IMR-90 (cell line): ENCODE results near the gene NT5C. TPM values are rescaled to one million over a fixed set of nuclear protein-coding genes. Genes with fewer than 3 reads are reported as not detected.

Experiments used
- ATAC-seq: fragments of 200-7000 bp; cut with Tn5 transposase; 2 replicates; pipeline ENCODE4 v1.9.1; 2020; ENCODE audit warnings: low read depth, mild to moderate bottlenecking, moderate library complexity
- BruUV-seq: library from RNA; stranded (reverse); fragments of 400-500 nt; replicated peaks from 2 replicates; lab custom pipeline; 2021; lab: Mats Ljungman, UMichigan
- CTCF ChIA-PET: fragments of 300-600 bp; formaldehyde crosslinking; extraction: SDS; loops from one replicate; lab custom pipeline; 2021; ENCODE audit warnings: antibody characterized with exemption; lab: Yijun Ruan, JAX
- POLR2A ChIA-PET: fragments of 300-600 bp; sonication (Branson Sonifier 250); formaldehyde crosslinking; loops from one replicate; lab custom pipeline; 2022; ENCODE audit warnings: antibody characterized with exemption; ENCODE audit not compliant: unreplicated experiment; lab: Charles Lee
- DNase-seq: peaks from one replicate; pipeline ENCODE4 v3.0.0; 2013
- H2AFZ ChIP-seq: replicated peaks from 2 replicates; pipeline ENCODE3; 2013; ENCODE audit warnings: low read length, mild to moderate bottlenecking; ENCODE audit not compliant: poor library complexity
- H2AK5ac ChIP-seq: 2 replicates; pipeline ENCODE4 v1.6.1; 2013; ENCODE audit warnings: low read depth, low read length, inconsistent platforms
- H2AK9ac ChIP-seq: replicated peaks from 2 replicates; pipeline ENCODE3; 2013; ENCODE audit warnings: mild to moderate bottlenecking, low read depth, low read length, moderate library complexity; ENCODE audit not compliant: poor library complexity
- H2BK120ac ChIP-seq: 2 replicates; pipeline ENCODE4 v1.6.1; 2013; ENCODE audit warnings: low read depth, low read length, inconsistent platforms
- H2BK15ac ChIP-seq: 3 replicates; pipeline ENCODE4 v1.6.1; 2013; ENCODE audit warnings: low read depth, low read length, inconsistent platforms
- H2BK20ac ChIP-seq: 2 replicates; pipeline ENCODE4 v1.6.1; 2013; ENCODE audit warnings: low read depth, mild to moderate bottlenecking, inconsistent platforms, low read length, moderate library complexity
- H2BK5ac ChIP-seq: 2 replicates; pipeline ENCODE4 v1.6.1; 2013; ENCODE audit warnings: mild to moderate bottlenecking, low read depth, low read length, inconsistent platforms; ENCODE audit not compliant: poor library complexity, severe bottlenecking
- H3K14ac ChIP-seq: replicated peaks from 2 replicates; pipeline ENCODE4 v1.6.1; 2013; ENCODE audit warnings: low read depth, low read length, inconsistent platforms
- H3K18ac ChIP-seq: 2 replicates; pipeline ENCODE4 v1.6.1; 2013; ENCODE audit warnings: low read depth, low read length, control low read depth
- H3K23ac ChIP-seq: 2 replicates; pipeline ENCODE4 v1.6.1; 2013; ENCODE audit warnings: low read depth, low read length, inconsistent platforms
- H3K27ac ChIP-seq: 2 replicates; pipeline ENCODE4 v1.5.1; 2013; ENCODE audit warnings: mild to moderate bottlenecking, control low read depth, low read length; ENCODE audit not compliant: insufficient read depth
- H3K27me3 ChIP-seq: 2 replicates; pipeline ENCODE4 v1.6.1; 2013; ENCODE audit warnings: low read length; ENCODE audit not compliant: control insufficient read depth, insufficient read depth
- H3K36me3 ChIP-seq: 2 replicates; pipeline ENCODE4 v1.6.1; 2013; ENCODE audit warnings: low read length, mixed read lengths; ENCODE audit not compliant: control insufficient read depth, insufficient read depth
- H3K4ac ChIP-seq: 2 replicates; pipeline ENCODE4 v1.6.1; 2013; ENCODE audit warnings: low read depth, low read length, inconsistent platforms
- H3K4me1 ChIP-seq: 2 replicates; pipeline ENCODE4 v1.6.1; 2013; ENCODE audit warnings: low read length, mixed read lengths; ENCODE audit not compliant: control insufficient read depth, insufficient read depth
- H3K4me2 ChIP-seq: 2 replicates; pipeline ENCODE4 v1.6.1; 2013; ENCODE audit warnings: low read depth, mild to moderate bottlenecking, control low read depth, low read length, moderate library complexity
- H3K4me3 ChIP-seq: 2 replicates; pipeline ENCODE4 v1.5.1; 2013; ENCODE audit warnings: low read depth, mild to moderate bottlenecking, control low read depth, low read length, moderate library complexity; ENCODE audit not compliant: insufficient read depth
- H3K56ac ChIP-seq: 2 replicates; pipeline ENCODE4 v1.6.1; 2013; ENCODE audit warnings: low read length, inconsistent platforms; ENCODE audit not compliant: insufficient read depth; ENCODE audit errors: extremely low read depth
- H3K79me1 ChIP-seq, 2 experiments: 2 replicates each; pipeline ENCODE4 v1.6.1; 2013; ENCODE audit warnings: low read length in 2 of 2, inconsistent platforms in 1 of 2, low read depth in 1 of 2
- H3K9ac ChIP-seq: 2 replicates; pipeline ENCODE4 v1.6.1; 2013; ENCODE audit warnings: low read depth, low read length, control low read depth
- H3K9me1 ChIP-seq: 2 replicates; pipeline ENCODE4 v1.6.1; 2013; ENCODE audit warnings: low read length, inconsistent platforms; ENCODE audit not compliant: insufficient read depth
- H3K9me3 ChIP-seq: 2 replicates; pipeline ENCODE4 v1.6.1; 2013; ENCODE audit warnings: low read length; ENCODE audit not compliant: control insufficient read depth, insufficient read depth
- H4K20me1 ChIP-seq: 2 replicates; pipeline ENCODE4 v1.6.1; 2013; ENCODE audit warnings: low read length, inconsistent platforms; ENCODE audit not compliant: insufficient read depth
- H4K5ac ChIP-seq: 2 replicates; pipeline ENCODE4 v1.6.1; 2013; ENCODE audit warnings: mild to moderate bottlenecking, low read depth, low read length, control low read depth
- H4K8ac ChIP-seq, 2 experiments: 2 replicates each; pipeline ENCODE4 v1.6.1; 2013; ENCODE audit warnings: low read depth in 2 of 2, low read length in 2 of 2, control low read depth in 1 of 2, inconsistent platforms in 1 of 2
- H4K91ac ChIP-seq: 2 replicates; pipeline ENCODE4 v1.6.1; 2013; ENCODE audit warnings: low read depth, low read length, inconsistent platforms; ENCODE audit not compliant: insufficient read depth
- BHLHE40 ChIP-seq: fragments of 150-350 bp; IDR thresholded peaks from 2 replicates; pipeline ENCODE4 v1.6.1; 2016; ENCODE audit warnings: mild to moderate bottlenecking, low read depth, low read length
- CEBPB ChIP-seq: IDR thresholded peaks from 2 replicates; pipeline ENCODE4 v1.6.1; 2012; ENCODE audit warnings: low read depth, low read length, improper control_type of control experiment
- CHD1 ChIP-seq: IDR thresholded peaks from 2 replicates; pipeline ENCODE4 v1.6.1; 2012; ENCODE audit warnings: low read depth, low read length, improper control_type of control experiment
- FOS ChIP-seq: fragments of 150-350 bp; IDR thresholded peaks from 2 replicates; pipeline ENCODE4 v1.6.1; 2016; ENCODE audit warnings: low read depth, low read length
- MAZ ChIP-seq: IDR thresholded peaks from 2 replicates; pipeline ENCODE4 v1.6.1; 2012; ENCODE audit warnings: low read depth, mild to moderate bottlenecking, low read length, improper control_type of control experiment, moderate library complexity, borderline replicate concordance
- NFE2L2 ChIP-seq: fragments of 150-350 bp; IDR thresholded peaks from 2 replicates; pipeline ENCODE4 v1.6.1; 2016; ENCODE audit warnings: low read depth, mild to moderate bottlenecking, low read length
- POLR2A ChIP-seq: IDR thresholded peaks from 2 replicates; pipeline ENCODE4 v1.6.1; 2012; ENCODE audit warnings: mild to moderate bottlenecking, low read depth, low read length
- RAD21 ChIP-seq: IDR thresholded peaks from 2 replicates; pipeline ENCODE4 v1.6.1; 2012; ENCODE audit warnings: low read length, improper control_type of control experiment
- RCOR1 ChIP-seq: IDR thresholded peaks from 2 replicates; pipeline ENCODE4 v1.6.1; 2012; ENCODE audit warnings: mild to moderate bottlenecking, low read length, improper control_type of control experiment; ENCODE audit not compliant: insufficient replicate concordance
- RFX5 ChIP-seq: IDR thresholded peaks from 2 replicates; pipeline ENCODE4 v1.8.0; 2012; ENCODE audit warnings: low read depth, mild to moderate bottlenecking, low read length, moderate library complexity
- SMC3 ChIP-seq: fragments of 150-350 bp; IDR thresholded peaks from 2 replicates; pipeline ENCODE4 v1.6.1; 2016; ENCODE audit warnings: low read depth, mild to moderate bottlenecking, antibody characterized with exemption, low read length, moderate library complexity
- WGBS, 2 experiments: methylation state at CpG; one replicate each; pipeline versions ENCODE4 v1.1.5 to v1.1.7; 2013; ENCODE audit warnings: missing lambda C conversion rate in 2 of 2; ENCODE audit not compliant: insufficient read length in 1 of 2; ENCODE audit errors: extremely low coverage in 2 of 2; 5-methylcytosine and 5-hydroxymethylcytosine counted together
- dilution Hi-C: fragments of 300-500 bp; cut with HindIII; formaldehyde crosslinking; loops from one replicate; pipeline ENCODE4 v1.14.3; 2018; ENCODE audit warnings: low sequenced_read_pairs; ENCODE audit not compliant: unreplicated experiment
- in situ Hi-C: fragments of 300-500 bp; cut with MboI; formaldehyde crosslinking; loops from 3 replicates; pipeline ENCODE4 v1.14.3; 2019; ENCODE audit warnings: low sequenced_read_pairs, inconsistent platforms, mixed read lengths
- intact Hi-C: fragments of 100-400 bp; cut with micrococcal nuclease; formaldehyde crosslinking; loops from 2 replicates; pipeline ENCODE4 v1.10.0; 2022
- polyA plus RNA-seq, 3 experiments: library from polyadenylated mRNA; depleted of rRNA; stranded (reverse); fragments of >200 nt; gene quantifications; 2 replicates each; pipeline ENCODE4 v1.2.3, GENCODE V29; 2012; ENCODE audit warnings: low replicate concordance in 1 of 3
- total RNA-seq: library from RNA; depleted of rRNA; stranded (reverse); fragments of >200 nt; gene quantifications from 2 replicates; pipeline ENCODE4 v1.2.3, GENCODE V29; 2012
- TF ChIP-seq, protein P1 (sequence below): fragments of 150-350 bp; IDR thresholded peaks from 2 replicates; pipeline ENCODE4 v1.6.1; 2017; ENCODE audit warnings: mild to moderate bottlenecking, antibody characterized with exemption, low read length, low read depth
- TF ChIP-seq, protein P2 (sequence below): fragments of 150-350 bp; IDR thresholded peaks from 2 replicates; pipeline ENCODE4 v1.6.1; 2016; ENCODE audit warnings: low read depth, mild to moderate bottlenecking, low read length, moderate library complexity, borderline replicate concordance
- TF ChIP-seq, protein P3 (sequence below): conservative IDR thresholded peaks from 2 replicates; pipeline ENCODE4 v1.5.1; 2012; ENCODE audit warnings: mild to moderate bottlenecking, low read depth, low read length, improper control_type of control experiment

Gene NT5C
- total and polyA plus RNA-seq, 2 of the 4 experiments (the other 2 are of a cell fraction): 24.0 to 44.6 TPM

DNA sequence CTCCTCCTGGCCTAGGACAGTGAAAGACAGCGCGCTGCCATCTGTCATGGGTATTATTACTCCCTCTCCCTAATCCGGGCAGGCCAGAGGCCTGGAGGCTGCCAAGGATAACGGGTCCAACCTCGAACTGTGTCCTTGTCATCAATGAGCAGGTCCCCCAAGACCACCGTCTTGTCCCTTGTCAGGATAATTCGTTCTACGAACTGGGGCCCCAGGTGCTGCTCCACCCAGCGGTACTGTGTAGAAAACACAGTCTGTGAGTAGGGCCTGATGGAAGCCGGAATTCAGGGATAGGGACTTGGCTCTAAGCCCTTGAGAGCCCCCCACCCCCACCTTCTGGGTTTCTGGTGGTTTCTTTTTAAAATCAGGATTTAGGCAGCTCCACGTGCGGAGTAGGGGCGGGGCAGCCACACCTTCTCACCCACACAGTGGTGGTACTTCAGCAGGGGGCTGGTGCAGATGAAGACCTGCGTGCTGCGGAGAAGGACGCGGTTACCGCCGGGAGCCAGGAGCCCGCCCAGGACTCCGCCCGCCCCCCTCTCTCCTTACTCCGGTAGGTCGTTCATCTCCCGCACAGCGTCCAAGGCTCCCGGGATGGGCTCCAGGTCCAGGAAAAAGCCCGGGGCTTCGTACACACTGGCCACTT lies 787 bp downstream of the NT5C start:
- Histone ChIP-seq H3K27me3 (no peaks in the 10 kb centered on the region), H3K4me1 (no peaks in the 10 kb centered on the region; the same call in 1 of the 2 replicates), H3K56ac (no peak overlapping the region), H3K4me2 (peak overlapping the region; percentile 83), H3K4ac (peak overlapping the region; percentile 49), H4K8ac (peak overlapping the region; percentile 80 to 92; a peak in 3 of 4 replicates), H3K9ac (peak overlapping the region; percentile 85), H3K9me3 (no peaks in the 10 kb centered on the region), H3K4me3 (peak overlapping the region; percentile 91), H3K79me1 (peaks cover 5 to 61% of the 10 kb centered on the region in 2 experiments), H2BK15ac (0 out of 3 replicates have a peak overlapping the region, but pooled peaks have one; percentile 8), H3K27ac (peak overlapping the region; percentile 87), H4K91ac (peak overlapping the region; percentile 25; the same call in 1 of the 2 replicates), H3K36me3 (peaks cover 19% of the 10 kb centered on the region), H4K5ac (peak overlapping the region; percentile 21), H2AFZ (peak overlapping the region; percentile 95), H2BK5ac (peak overlapping the region; percentile 61), H4K20me1 (peaks cover 12% of the 10 kb centered on the region), H2AK5ac (peak overlapping the region; percentile 71), H3K18ac (no peak overlapping the region; the same call in 1 of the 2 replicates), H2BK20ac (no peak overlapping the region), H3K14ac (peak overlapping the region; percentile 56; the same call in 1 of the 2 replicates), H2AK9ac (peak overlapping the region; percentile 26), H3K23ac (peak overlapping the region; percentile 78), H3K9me1 (peaks cover 17% of the 10 kb centered on the region; the same call in 1 of the 2 replicates), H2BK120ac (no peak overlapping the region)
- intact Hi-C loops (no loop called here), dilution Hi-C loops (no loop called here), in situ Hi-C loops (no loop called here)
- ATAC-seq (peak; percentile 49), DNase-seq (peak; percentile 58)
- ChIA-PET CTCF (interaction anchor here (0.6 to 1.9 kb wide), 3 partner anchors 17 to 50 kb away, joined by 4 to 10 read pairs (median 7); no protein-coding TSS in a partner anchor), POLR2A (no interaction called here)
- 0% methylated on average over 11 of the region's 29 CpGs; no CpG with 5 or more reads in 1 of the 2 experiments for WGBS, 2 experiments
- BruUV-seq: no TSS peak
- TF ChIP-seq RCOR1 (no peak), CEBPB (no peak), SMC3 (peak; percentile 41), BHLHE40 (peak; percentile 47; the same call in 1 of the 2 replicates), NFE2L2 (no peak), CHD1 (no peak), RAD21 (peak; percentile 35; the same call in 1 of the 2 replicates), POLR2A (no peak), RFX5 (no peak), MAZ (no peak), FOS (no peak)
- TF ChIP-seq, protein P1, sequence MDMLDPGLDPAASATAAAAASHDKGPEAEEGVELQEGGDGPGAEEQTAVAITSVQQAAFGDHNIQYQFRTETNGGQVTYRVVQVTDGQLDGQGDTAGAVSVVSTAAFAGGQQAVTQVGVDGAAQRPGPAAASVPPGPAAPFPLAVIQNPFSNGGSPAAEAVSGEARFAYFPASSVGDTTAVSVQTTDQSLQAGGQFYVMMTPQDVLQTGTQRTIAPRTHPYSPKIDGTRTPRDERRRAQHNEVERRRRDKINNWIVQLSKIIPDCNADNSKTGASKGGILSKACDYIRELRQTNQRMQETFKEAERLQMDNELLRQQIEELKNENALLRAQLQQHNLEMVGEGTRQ: no peak
- TF ChIP-seq, protein P2, sequence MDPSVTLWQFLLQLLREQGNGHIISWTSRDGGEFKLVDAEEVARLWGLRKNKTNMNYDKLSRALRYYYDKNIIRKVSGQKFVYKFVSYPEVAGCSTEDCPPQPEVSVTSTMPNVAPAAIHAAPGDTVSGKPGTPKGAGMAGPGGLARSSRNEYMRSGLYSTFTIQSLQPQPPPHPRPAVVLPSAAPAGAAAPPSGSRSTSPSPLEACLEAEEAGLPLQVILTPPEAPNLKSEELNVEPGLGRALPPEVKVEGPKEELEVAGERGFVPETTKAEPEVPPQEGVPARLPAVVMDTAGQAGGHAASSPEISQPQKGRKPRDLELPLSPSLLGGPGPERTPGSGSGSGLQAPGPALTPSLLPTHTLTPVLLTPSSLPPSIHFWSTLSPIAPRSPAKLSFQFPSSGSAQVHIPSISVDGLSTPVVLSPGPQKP: no peak
- TF ChIP-seq, protein P3, sequence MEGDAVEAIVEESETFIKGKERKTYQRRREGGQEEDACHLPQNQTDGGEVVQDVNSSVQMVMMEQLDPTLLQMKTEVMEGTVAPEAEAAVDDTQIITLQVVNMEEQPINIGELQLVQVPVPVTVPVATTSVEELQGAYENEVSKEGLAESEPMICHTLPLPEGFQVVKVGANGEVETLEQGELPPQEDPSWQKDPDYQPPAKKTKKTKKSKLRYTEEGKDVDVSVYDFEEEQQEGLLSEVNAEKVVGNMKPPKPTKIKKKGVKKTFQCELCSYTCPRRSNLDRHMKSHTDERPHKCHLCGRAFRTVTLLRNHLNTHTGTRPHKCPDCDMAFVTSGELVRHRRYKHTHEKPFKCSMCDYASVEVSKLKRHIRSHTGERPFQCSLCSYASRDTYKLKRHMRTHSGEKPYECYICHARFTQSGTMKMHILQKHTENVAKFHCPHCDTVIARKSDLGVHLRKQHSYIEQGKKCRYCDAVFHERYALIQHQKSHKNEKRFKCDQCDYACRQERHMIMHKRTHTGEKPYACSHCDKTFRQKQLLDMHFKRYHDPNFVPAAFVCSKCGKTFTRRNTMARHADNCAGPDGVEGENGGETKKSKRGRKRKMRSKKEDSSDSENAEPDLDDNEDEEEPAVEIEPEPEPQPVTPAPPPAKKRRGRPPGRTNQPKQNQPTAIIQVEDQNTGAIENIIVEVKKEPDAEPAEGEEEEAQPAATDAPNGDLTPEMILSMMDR: peak; percentile 56
